ENCODE results near the gene KCNQ1.

DNA sequence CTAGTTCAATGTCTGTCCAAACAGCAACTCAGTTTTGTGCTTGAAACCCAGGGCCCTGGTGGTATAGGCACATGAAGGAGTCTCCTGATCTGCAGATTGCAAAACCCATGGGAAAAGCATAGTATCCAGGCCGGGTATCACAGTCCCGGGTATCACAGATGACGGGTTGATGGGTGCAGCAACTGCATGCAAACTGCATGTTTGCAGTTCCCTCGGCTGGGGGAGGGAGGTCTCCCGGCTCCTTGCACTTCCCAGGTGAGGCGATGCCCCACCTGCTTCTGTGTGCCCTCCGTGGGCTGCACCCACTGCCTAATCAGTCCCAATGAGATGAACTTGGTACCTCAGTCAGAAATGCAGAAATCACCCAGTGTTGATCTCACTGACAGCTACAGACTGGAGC lies 53.9 kb downstream of the KCNQ1 start:
- TF ChIP-seq POLR2A (IDR thresholded peaks at IDR 0.05; ENCODE audit: low read length) (no peak), GATA1 (IDR thresholded peaks at IDR 0.05; ENCODE audit: low read depth, low read length) (no peak)
